ENCODE measurements around the gene DNM2. TPM values are rescaled to one million over a fixed set of nuclear protein-coding genes. Genes with fewer than 3 reads are reported as not detected.

The DNM2 gene
- total and polyA plus RNA-seq, 2 of the 13 experiments (the other 11 are each of a cell fraction or from before 2014, with no cell fraction given) = 41.7 to 59.8 TPM

DNA sequence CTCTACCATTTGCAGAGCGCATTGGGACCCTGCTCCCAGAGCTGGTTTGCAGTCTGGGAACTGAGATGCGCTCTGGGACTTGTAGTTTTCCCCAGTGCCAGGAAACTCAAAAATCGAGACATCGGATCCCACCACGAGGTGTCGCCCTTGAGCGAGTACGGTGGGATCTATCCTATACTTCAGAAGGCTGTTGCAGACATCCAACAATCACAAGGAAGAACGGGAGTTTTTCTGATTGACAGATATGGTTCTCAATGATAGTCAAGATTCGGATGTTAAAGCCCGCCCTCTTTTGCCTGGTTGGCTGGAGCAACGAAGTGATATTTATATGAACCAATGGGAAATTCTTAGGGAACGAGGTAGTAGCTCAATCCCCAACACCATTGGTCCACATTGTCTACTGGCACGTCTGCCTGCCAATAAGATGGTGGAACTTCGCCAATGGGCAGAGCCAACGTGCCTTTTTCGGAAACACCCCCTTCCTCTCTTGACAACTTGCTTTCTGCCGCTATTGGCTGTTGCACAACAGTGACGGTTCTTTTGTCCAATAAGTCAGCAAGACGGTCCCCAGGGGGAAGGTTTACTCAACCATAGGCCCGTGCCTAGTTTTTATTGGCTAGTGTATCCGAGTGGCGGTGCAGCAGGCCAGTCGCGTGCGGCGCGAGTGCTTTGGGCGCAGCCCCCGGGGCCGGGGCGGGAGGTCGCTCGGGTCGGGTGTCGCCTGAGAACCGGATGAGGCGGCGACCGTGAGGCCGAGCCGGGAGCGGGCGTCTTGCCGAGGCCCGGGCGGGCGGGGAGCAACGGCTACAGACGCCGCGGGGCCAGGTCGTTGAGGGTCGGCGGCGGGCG, at the start of gene DNM2 (continued):
- TF ChIP-seq GLI4 (CRISPR knock-in tag; IDR thresholded peaks at IDR 0.05; ENCODE audit: borderline replicate concordance) (no peak), ZKSCAN1 (IDR thresholded peaks at IDR 0.05; ENCODE audit: low read length) (no peak), KDM3A (CRISPR knock-in tag; IDR thresholded peaks at IDR 0.05; ENCODE audit: low read depth) (peak; percentile 56; the same call in 1 of the 2 replicates), ELF4 (CRISPR knock-in tag; IDR thresholded peaks at IDR 0.05; ENCODE audit: borderline replicate concordance) (peak; percentile 47; the same call in 1 of the 2 replicates), ZNF746 (CRISPR knock-in tag; IDR thresholded peaks at IDR 0.05) (no peak), RORA (CRISPR knock-in tag; IDR thresholded peaks at IDR 0.05) (no peak), RBM39 (IDR thresholded peaks at IDR 0.05; ENCODE audit: low read depth, low read length, poor library complexity, severe bottlenecking) (peak; percentile 31), SP2 (CRISPR knock-in tag; IDR thresholded peaks at IDR 0.05) (peak; percentile 99), ZFYVE20 (CRISPR knock-in tag; IDR thresholded peaks at IDR 0.05; ENCODE audit: borderline replicate concordance, low read depth) (no peak), PLRG1 (conservative IDR thresholded peaks at IDR 0.05) (no peak), HOXA9 (CRISPR knock-in tag; IDR thresholded peaks at IDR 0.05; ENCODE audit: borderline replicate concordance) (no peak), ZNF615 (CRISPR knock-in tag; IDR thresholded peaks at IDR 0.05; ENCODE audit: borderline replicate concordance) (no peak), MXD4 (CRISPR knock-in tag; IDR thresholded peaks at IDR 0.05) (peak; percentile 39), EP300 (IDR thresholded peaks at IDR 0.05; ENCODE audit: low read depth in 2 of 2, low read length in 2 of 2) (peak in 1 of 2 experiments; percentile 26; a peak in 1 of 4 replicates), EP300 (CRISPR knock-in tag; IDR thresholded peaks at IDR 0.05; ENCODE audit: borderline replicate concordance) (no peak), POLR2G (IDR thresholded peaks at IDR 0.05; ENCODE audit: low read depth, low read length) (peak; percentile 70; the same call in 1 of the 2 replicates), ERF (CRISPR knock-in tag; IDR thresholded peaks at IDR 0.05) (peak; percentile 37; the same call in 1 of the 2 replicates), ZNF720 (CRISPR knock-in tag; IDR thresholded peaks at IDR 0.05) (no peak), NR2C2 (CRISPR knock-in tag; IDR thresholded peaks at IDR 0.05; ENCODE audit: borderline replicate concordance) (peak; percentile 91), SP5 (CRISPR knock-in tag; IDR thresholded peaks at IDR 0.05; ENCODE audit: borderline replicate concordance, low read depth) (no peak)
- TF ChIP-seq, protein P1, sequence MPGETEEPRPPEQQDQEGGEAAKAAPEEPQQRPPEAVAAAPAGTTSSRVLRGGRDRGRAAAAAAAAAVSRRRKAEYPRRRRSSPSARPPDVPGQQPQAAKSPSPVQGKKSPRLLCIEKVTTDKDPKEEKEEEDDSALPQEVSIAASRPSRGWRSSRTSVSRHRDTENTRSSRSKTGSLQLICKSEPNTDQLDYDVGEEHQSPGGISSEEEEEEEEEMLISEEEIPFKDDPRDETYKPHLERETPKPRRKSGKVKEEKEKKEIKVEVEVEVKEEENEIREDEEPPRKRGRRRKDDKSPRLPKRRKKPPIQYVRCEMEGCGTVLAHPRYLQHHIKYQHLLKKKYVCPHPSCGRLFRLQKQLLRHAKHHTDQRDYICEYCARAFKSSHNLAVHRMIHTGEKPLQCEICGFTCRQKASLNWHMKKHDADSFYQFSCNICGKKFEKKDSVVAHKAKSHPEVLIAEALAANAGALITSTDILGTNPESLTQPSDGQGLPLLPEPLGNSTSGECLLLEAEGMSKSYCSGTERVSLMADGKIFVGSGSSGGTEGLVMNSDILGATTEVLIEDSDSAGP (CRISPR knock-in tag; IDR thresholded peaks at IDR 0.05; ENCODE audit: borderline replicate concordance) = peak; percentile 40; the same call in 1 of the 2 replicates
- TF ChIP-seq, protein P2, sequence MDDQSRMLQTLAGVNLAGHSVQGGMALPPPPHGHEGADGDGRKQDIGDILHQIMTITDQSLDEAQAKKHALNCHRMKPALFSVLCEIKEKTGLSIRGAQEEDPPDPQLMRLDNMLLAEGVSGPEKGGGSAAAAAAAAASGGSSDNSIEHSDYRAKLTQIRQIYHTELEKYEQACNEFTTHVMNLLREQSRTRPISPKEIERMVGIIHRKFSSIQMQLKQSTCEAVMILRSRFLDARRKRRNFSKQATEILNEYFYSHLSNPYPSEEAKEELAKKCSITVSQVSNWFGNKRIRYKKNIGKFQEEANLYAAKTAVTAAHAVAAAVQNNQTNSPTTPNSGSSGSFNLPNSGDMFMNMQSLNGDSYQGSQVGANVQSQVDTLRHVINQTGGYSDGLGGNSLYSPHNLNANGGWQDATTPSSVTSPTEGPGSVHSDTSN (CRISPR knock-in tag; IDR thresholded peaks at IDR 0.05; ENCODE audit: borderline replicate concordance) = peak; percentile 97; the same call in 1 of the 2 replicates
- TF ChIP-seq, protein P3, sequence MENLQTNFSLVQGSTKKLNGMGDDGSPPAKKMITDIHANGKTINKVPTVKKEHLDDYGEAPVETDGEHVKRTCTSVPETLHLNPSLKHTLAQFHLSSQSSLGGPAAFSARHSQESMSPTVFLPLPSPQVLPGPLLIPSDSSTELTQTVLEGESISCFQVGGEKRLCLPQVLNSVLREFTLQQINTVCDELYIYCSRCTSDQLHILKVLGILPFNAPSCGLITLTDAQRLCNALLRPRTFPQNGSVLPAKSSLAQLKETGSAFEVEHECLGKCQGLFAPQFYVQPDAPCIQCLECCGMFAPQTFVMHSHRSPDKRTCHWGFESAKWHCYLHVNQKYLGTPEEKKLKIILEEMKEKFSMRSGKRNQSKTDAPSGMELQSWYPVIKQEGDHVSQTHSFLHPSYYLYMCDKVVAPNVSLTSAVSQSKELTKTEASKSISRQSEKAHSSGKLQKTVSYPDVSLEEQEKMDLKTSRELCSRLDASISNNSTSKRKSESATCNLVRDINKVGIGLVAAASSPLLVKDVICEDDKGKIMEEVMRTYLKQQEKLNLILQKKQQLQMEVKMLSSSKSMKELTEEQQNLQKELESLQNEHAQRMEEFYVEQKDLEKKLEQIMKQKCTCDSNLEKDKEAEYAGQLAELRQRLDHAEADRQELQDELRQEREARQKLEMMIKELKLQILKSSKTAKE (CRISPR knock-in tag; IDR thresholded peaks at IDR 0.05; ENCODE audit: borderline replicate concordance) = no peak
- TF ChIP-seq, protein P4, sequence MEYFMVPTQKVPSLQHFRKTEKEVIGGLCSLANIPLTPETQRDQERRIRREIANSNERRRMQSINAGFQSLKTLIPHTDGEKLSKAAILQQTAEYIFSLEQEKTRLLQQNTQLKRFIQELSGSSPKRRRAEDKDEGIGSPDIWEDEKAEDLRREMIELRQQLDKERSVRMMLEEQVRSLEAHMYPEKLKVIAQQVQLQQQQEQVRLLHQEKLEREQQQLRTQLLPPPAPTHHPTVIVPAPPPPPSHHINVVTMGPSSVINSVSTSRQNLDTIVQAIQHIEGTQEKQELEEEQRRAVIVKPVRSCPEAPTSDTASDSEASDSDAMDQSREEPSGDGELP (IDR thresholded peaks at IDR 0.05; ENCODE audit: borderline replicate concordance, low read depth) = 0 out of 2 replicates have a peak, but pooled peaks have one; percentile 11

Data from HepG2 (cell line).